ENCODE results near the gene CDK10. TPM values are rescaled to one million over a fixed set of nuclear protein-coding genes. Genes with fewer than 3 reads are reported as not detected.

CDK10 gene
- total RNA-seq, 1 donor from 2014 or later = 132 TPM

GRCh38 chr16:89642574-89642973 lies 43.9 kb upstream of the CDK10 start:
- H3K9me3 Mint-ChIP-seq = no peaks in the 10 kb centered on the region
- no peaks in the 10 kb centered on the region for H3K36me3 Mint-ChIP-seq
- no peak for DNase-seq (ENCODE audit: extremely low spot score, unreplicated experiment)
- H3K4me1 Mint-ChIP-seq (ENCODE audit: unreplicated experiment) = peaks cover 9% of the 10 kb centered on the region
- H3K4me3 Mint-ChIP-seq = no peak overlapping the region
- H3K27ac Mint-ChIP-seq = no peak overlapping the region
- TF ChIP-seq, protein P1, sequence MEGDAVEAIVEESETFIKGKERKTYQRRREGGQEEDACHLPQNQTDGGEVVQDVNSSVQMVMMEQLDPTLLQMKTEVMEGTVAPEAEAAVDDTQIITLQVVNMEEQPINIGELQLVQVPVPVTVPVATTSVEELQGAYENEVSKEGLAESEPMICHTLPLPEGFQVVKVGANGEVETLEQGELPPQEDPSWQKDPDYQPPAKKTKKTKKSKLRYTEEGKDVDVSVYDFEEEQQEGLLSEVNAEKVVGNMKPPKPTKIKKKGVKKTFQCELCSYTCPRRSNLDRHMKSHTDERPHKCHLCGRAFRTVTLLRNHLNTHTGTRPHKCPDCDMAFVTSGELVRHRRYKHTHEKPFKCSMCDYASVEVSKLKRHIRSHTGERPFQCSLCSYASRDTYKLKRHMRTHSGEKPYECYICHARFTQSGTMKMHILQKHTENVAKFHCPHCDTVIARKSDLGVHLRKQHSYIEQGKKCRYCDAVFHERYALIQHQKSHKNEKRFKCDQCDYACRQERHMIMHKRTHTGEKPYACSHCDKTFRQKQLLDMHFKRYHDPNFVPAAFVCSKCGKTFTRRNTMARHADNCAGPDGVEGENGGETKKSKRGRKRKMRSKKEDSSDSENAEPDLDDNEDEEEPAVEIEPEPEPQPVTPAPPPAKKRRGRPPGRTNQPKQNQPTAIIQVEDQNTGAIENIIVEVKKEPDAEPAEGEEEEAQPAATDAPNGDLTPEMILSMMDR (conservative IDR thresholded peaks at IDR 0.05) = no peak
- H3K27me3 Mint-ChIP-seq = no peaks in the 10 kb centered on the region

- TF ChIP-seq, protein P1 (conservative IDR thresholded peaks at IDR 0.05) = no peak
- Mint-ChIP-seq H3K36me3 (no peaks in the 10 kb centered on the region), H3K4me3 (no peak overlapping the region)
Measured at GRCh38 chr16:89643769-89644300, 42.7 kb upstream of the CDK10 start.

GRCh38 chr16:89645122-89645521 lies 41.4 kb upstream of the CDK10 start:
- Mint-ChIP-seq H3K4me3 (no peak overlapping the region), H3K27me3 (no peaks in the 10 kb centered on the region), H3K36me3 (no peaks in the 10 kb centered on the region), H3K4me1 (ENCODE audit: unreplicated experiment) (peaks cover 9% of the 10 kb centered on the region), H3K27ac (no peak overlapping the region), H3K9me3 (no peaks in the 10 kb centered on the region)
- TF ChIP-seq, protein P1 (conservative IDR thresholded peaks at IDR 0.05) = no peak
- no peak for DNase-seq (ENCODE audit: extremely low spot score, unreplicated experiment)

More at GRCh38 chr16:89643769-89644300, 42.7 kb upstream of the CDK10 start:
- H3K27ac Mint-ChIP-seq = no peak overlapping the region
- H3K4me1 Mint-ChIP-seq (ENCODE audit: unreplicated experiment) = peaks cover 9% of the 10 kb centered on the region
- DNase-seq (ENCODE audit: extremely low spot score, unreplicated experiment) = no peak
- no peaks in the 10 kb centered on the region for H3K9me3 Mint-ChIP-seq
- H3K27me3 Mint-ChIP-seq = no peaks in the 10 kb centered on the region

DNA sequence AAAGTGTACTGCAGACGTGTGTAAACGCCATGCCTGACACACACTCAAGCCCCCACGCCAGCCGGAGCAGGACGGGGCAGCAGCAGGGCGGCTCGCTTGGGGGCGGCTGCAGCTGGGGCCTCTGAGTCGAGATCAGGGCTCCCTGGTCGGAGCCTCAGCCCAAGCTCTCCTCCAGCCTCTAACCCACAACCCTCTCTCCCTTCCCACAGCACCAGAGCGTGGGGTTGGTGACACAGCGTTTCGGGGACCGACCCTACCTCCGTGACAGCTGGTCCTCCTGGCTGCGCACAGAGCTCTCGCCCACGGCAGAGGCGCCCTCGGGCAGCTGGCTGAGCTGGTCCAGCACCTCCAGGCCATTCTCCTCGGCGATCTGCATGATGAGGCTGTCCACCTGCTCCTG lies 40.2 kb upstream of the CDK10 start:
- H3K36me3 Mint-ChIP-seq = no peaks in the 10 kb centered on the region
- DNase-seq (ENCODE audit: extremely low spot score, unreplicated experiment) = no peak
- H3K9me3 Mint-ChIP-seq = no peaks in the 10 kb centered on the region
- H3K4me1 Mint-ChIP-seq (ENCODE audit: unreplicated experiment) = no peaks in the 10 kb centered on the region
- H3K27ac Mint-ChIP-seq = no peak overlapping the region
- TF ChIP-seq, protein P1 (conservative IDR thresholded peaks at IDR 0.05) = no peak
- no peak overlapping the region for H3K4me3 Mint-ChIP-seq
- no peaks in the 10 kb centered on the region for H3K27me3 Mint-ChIP-seq

GRCh38 chr16:89646906-89647305 lies 39.6 kb upstream of the CDK10 start:
- Mint-ChIP-seq H3K9me3 (no peaks in the 10 kb centered on the region), H3K4me1 (ENCODE audit: unreplicated experiment) (no peaks in the 10 kb centered on the region), H3K36me3 (no peaks in the 10 kb centered on the region), H3K27ac (no peak overlapping the region), H3K27me3 (no peaks in the 10 kb centered on the region), H3K4me3 (no peak overlapping the region)
- TF ChIP-seq, protein P1 (conservative IDR thresholded peaks at IDR 0.05) = no peak
- DNase-seq (ENCODE audit: extremely low spot score, unreplicated experiment) = no peak

- H3K27me3 Mint-ChIP-seq = no peaks in the 10 kb centered on the region
- TF ChIP-seq, protein P1 (conservative IDR thresholded peaks at IDR 0.05) = no peak
- H3K36me3 Mint-ChIP-seq = no peaks in the 10 kb centered on the region
- H3K9me3 Mint-ChIP-seq = no peaks in the 10 kb centered on the region
- DNase-seq (ENCODE audit: extremely low spot score, unreplicated experiment) = no peak
- no peak overlapping the region for H3K4me3 Mint-ChIP-seq
- peaks cover 4% of the 10 kb centered on the region for H3K4me1 Mint-ChIP-seq (ENCODE audit: unreplicated experiment)
- H3K27ac Mint-ChIP-seq = no peak overlapping the region
Measured at GRCh38 chr16:89651584-89651983, 34.9 kb upstream of the CDK10 start.
